GM19397 (cell line): ENCODE measurements around the gene SGMS1.
"Not testable (repeated sequence)": the region's sequence is repeated elsewhere in the genome, so short reads cannot be mapped to it uniquely, and the experiment has no call there.

Experiments
- ATAC-seq: cut with Tn5 transposase; IDR thresholded peaks from one replicate; pipeline ENCODE4 v1.9.1; 2021; ENCODE audit warnings: mild to moderate bottlenecking, moderate library complexity; ENCODE audit not compliant: unreplicated experiment

SGMS1 gene

DNA sequence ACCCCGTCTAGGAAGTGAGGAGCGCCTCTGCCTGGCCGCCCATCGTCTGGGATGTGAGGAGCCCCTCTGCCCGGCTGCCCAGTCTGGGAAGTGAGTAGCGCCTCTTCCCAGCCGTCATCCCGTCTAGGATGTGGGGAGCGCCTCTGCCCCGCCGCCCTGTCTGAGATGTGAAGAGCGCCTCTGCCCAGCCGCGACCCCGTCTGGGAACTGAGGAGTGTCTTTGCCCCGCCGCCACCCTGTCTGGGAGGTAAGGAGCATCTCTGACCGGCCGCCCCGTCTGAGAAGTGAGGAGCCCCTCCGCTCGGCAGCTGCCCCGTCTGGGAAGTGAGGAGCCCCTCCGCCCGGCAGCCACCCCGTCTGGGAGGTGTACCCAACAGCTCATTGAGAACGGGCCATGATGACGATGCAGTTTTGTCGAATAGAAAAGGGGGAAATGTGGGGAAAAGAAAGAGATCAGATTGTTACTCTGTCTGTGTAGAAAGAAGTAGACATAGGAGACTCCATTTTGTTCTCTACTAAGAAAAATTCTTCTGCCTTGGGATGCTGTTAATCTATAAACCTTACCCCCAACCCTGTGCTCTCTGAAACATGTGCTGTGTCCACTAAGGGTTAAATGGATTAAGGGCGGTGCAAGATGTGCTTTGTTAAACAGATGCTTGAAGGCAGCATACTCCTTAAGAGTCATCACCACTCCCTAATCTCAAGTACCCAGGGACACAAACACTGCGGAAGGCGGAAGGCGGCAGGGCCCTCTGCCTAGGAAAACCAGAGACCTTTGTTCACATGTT lies 267.9 kb downstream of the SGMS1 start:
- not testable (repeated sequence) for ATAC-seq

- ATAC-seq = no peak
Observed at GRCh38 chr10:50351483-50352146, 272.1 kb downstream of the SGMS1 start.

GRCh38 chr10:50350366-50350765 lies 273.4 kb downstream of the SGMS1 start:
- ATAC-seq = no peak

DNA sequence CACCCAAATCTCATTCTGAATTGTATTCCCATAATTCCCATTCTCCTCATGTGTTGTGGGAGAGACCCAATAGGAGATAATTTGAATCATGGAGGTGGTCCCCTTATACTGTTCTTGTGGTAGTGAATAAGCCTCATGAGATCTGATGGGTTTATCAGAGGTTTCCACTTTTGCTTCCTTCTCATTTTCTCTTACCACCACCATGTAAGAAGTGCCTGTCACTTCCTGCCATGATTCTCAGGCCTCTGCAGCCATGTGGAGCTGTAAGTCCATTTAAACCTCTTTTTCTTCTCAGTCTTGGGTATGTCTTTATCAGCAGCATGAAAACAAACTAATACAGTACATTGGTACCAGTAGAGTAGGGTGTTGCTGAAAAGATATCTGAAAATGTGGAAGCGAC lies 274.2 kb downstream of the SGMS1 start:
- ATAC-seq = no peak

- ATAC-seq = peak; percentile 86
Observed at GRCh38 chr10:50347394-50347802, 276.4 kb downstream of the SGMS1 start.

- no peak for ATAC-seq
Observed at GRCh38 chr10:50346942-50347341, 276.8 kb downstream of the SGMS1 start.

DNA sequence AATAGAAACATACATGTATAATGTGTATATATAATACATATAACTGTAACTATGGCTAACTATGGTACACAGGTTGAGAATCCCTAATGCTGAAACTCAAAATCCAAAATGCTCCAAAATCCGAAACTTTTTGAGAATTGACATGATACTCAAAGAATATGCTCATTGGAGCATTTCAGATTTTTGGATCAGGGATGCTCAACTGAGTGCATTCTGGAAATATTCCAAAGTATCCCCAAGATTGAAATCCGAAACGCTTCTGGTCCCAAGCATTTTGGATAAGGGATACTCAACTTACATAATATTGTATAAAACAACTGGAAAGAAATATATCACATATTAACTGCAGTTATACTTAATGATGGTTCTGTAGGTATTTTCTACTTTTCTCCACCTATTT lies 278.2 kb downstream of the SGMS1 start:
- no peak for ATAC-seq

GRCh38 chr10:50343702-50344331 lies 279.9 kb downstream of the SGMS1 start:
- no peak for ATAC-seq

GRCh38 chr10:50341987-50342386 lies 281.8 kb downstream of the SGMS1 start:
- ATAC-seq = no peak

- ATAC-seq = no peak
Observed at GRCh38 chr10:50336140-50336539, 287.6 kb downstream of the SGMS1 start.

- ATAC-seq = no peak
Observed at GRCh38 chr10:50335397-50335796, 288.4 kb downstream of the SGMS1 start.

GRCh38 chr10:50334273-50334672 lies 289.5 kb downstream of the SGMS1 start:
- ATAC-seq = no peak

GRCh38 chr10:50333872-50334271 lies 289.9 kb downstream of the SGMS1 start:
- ATAC-seq = no peak

GRCh38 chr10:50332108-50332842 lies 291.5 kb downstream of the SGMS1 start:
- no peak for ATAC-seq

GRCh38 chr10:50331486-50331885 lies 292.3 kb downstream of the SGMS1 start:
- no peak for ATAC-seq

- no peak for ATAC-seq
Observed at GRCh38 chr10:50326757-50327701, 296.7 kb downstream of the SGMS1 start.

DNA sequence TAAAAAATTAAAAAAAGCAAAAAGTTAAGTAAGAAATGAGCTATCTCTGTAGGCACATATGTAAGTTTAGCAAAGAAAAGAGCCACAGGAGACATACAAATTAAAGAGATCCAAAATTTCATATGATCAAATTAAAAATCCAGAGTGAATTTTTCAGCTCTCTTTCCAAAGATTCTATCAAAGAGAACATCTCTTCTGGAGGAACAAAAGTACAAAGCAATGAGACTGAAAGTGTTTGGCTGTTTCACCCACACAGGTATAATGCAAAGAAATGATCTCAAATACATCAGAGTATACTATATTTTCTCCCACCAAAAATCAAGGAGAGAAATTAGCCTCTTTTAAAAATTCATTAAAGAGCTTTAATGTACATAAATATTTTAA lies 297.6 kb downstream of the SGMS1 start:
- ATAC-seq = no peak

DNA sequence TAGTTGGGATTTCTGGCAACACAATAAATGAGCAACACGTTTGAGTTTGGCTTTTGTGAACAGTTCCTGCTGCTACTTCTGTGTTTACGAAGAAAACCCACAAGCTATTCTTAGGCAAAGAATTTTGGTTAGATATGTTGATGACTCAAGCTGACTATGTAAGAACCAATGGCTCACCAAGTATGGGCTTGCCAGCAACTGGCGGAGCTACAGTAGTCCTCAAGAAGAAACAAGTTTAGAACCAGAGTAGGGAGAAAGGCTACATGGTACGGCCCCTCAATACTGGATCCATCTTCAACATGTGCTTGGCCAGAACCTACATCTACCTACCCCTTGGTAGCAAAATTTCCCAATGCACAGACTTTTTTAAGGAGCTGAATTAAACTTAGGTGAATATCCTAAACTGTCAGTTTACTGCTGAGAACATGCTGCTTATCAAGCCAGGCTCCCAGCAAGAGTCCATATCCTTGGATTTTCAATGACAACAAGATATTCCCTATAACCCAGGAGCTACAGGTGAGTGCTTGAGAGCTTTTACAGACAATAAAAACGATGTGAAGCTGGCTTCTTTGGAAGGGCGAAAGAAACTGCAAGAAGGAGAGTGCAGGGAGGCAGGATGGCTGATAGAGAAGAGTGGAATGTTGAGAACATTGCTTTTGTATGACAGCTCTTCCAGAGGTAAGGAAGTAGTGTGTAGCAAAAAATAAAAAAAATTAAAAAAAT lies 298.1 kb downstream of the SGMS1 start:
- ATAC-seq = no peak

DNA sequence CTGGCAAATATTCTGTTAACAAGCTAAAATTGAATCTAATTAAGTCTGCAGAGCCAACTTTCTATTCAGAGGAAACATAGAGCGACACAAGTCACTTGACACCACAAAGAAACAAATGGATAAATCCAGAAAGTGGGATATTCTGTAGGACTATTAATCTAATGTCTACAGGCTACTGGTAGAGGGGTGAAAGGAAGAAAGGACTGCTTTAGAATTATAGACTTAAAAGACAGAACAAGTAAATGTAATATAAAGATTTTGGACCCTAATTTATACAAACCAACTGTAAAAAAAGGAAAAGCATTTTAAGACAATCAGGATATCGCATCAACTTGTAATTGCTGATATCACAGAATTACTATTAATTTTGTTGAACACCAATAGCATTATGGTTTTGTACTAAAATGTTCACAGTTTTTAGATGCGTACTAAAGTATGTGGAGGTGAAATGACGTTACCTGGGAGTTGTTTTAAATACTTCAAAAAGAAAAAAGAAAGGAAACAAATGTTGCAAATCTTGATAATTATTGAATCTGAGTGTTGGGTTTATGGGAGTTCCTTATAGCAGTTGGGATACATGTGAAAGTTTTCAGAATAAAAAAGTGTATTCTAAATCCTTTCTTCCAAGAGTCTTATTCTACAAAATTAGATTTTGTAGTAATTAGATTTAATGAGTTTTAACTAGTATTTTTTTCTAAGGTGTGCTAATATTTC lies 298.9 kb downstream of the SGMS1 start:
- no peak for ATAC-seq
